Spleen (tissue), 7 donors: ENCODE measurements around the gene MAEL.

Experiments used
- POLR2A ChIP-seq, 3 donors: fragments of 450-650 bp; IDR thresholded peaks; one replicate each; pipeline ENCODE4 v1.5.1; 2017; ENCODE audit warnings: antibody characterized with exemption in 3 of 3, mild to moderate bottlenecking in 1 of 3
- TF ChIP-seq, protein P1 (sequence below), 11 experiments: fragments of 200-600 bp in 7 of 11; fragments of 450-650 bp in 4 of 11; sonication (generic) in 4 of 11; IDR thresholded peaks in 8 of 11; conservative IDR thresholded peaks in 3 of 11; 1 replicate in 7 of 11; 2 replicates in 4 of 11; pipeline versions ENCODE4 v1.4.0 to v1.8.0; 2016 to 2021; ENCODE audit warnings: antibody characterized with exemption in 11 of 11, inconsistent platforms in 4 of 11, mild to moderate bottlenecking in 1 of 11
- donor health status: DM: no; HTN: no; CAD: no; lungs with moderate emphysema.
- donor health status: DM: no; HTN: no; CAD: no.
- donor health status: DM: no; HTN: no; CAD: no.

DNA sequence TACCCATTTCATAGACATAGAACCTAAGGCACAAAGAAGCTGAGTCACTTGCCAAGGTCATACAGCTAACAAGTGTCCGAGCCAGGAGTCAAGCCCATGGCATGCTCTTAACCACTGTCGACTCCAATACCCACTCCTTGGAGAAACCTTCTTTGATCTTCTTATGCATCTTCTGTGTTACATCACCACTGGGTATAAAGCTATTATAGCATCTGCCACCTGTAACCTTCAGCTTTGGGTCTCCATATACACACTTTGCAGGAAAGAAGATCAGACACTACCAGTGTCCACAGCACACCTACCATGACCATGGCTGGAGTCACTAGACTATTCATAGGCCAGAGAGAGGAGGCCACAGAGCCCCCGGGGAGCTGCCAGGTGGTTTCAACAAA, 72.0 kb downstream of the MAEL start:
- no peak for TF ChIP-seq POLR2A (IDR thresholded peaks at IDR 0.05)
- TF ChIP-seq, protein P1, sequence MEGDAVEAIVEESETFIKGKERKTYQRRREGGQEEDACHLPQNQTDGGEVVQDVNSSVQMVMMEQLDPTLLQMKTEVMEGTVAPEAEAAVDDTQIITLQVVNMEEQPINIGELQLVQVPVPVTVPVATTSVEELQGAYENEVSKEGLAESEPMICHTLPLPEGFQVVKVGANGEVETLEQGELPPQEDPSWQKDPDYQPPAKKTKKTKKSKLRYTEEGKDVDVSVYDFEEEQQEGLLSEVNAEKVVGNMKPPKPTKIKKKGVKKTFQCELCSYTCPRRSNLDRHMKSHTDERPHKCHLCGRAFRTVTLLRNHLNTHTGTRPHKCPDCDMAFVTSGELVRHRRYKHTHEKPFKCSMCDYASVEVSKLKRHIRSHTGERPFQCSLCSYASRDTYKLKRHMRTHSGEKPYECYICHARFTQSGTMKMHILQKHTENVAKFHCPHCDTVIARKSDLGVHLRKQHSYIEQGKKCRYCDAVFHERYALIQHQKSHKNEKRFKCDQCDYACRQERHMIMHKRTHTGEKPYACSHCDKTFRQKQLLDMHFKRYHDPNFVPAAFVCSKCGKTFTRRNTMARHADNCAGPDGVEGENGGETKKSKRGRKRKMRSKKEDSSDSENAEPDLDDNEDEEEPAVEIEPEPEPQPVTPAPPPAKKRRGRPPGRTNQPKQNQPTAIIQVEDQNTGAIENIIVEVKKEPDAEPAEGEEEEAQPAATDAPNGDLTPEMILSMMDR (IDR thresholded peaks at IDR 0.05 in 8 of 11, conservative IDR thresholded peaks at IDR 0.05 in 3 of 11) = no peak
